NB4 (cell line): ENCODE results near the gene DSCAM.

ENCODE experiments used
- DNase-seq: peaks from one replicate; pipeline ENCODE4 v3.0.0; 2010; ENCODE audit warnings: low read depth
- H3K4me3 ChIP-seq: one replicate; pipeline ENCODE4 v1.5.1; 2011; ENCODE audit warnings: mild to moderate bottlenecking, low read depth, low read length, moderate library complexity
- MYC ChIP-seq: IDR thresholded peaks from 2 replicates; pipeline ENCODE4 v1.6.1; 2011; ENCODE audit warnings: low read depth, low read length
- POLR2A ChIP-seq: IDR thresholded peaks from 2 replicates; pipeline ENCODE4 v1.6.1; 2011; ENCODE audit warnings: mild to moderate bottlenecking; ENCODE audit not compliant: insufficient read length; ENCODE audit errors: extremely low read depth
- TF ChIP-seq, protein P1 (sequence below): IDR thresholded peaks from one replicate; pipeline ENCODE4 v1.5.1; 2012; ENCODE audit warnings: low read depth, low read length
- TF ChIP-seq, protein P2 (sequence below): IDR thresholded peaks from 2 replicates; pipeline ENCODE4 v1.6.1; 2011; ENCODE audit warnings: low read depth, low read length

Gene DSCAM

DNA sequence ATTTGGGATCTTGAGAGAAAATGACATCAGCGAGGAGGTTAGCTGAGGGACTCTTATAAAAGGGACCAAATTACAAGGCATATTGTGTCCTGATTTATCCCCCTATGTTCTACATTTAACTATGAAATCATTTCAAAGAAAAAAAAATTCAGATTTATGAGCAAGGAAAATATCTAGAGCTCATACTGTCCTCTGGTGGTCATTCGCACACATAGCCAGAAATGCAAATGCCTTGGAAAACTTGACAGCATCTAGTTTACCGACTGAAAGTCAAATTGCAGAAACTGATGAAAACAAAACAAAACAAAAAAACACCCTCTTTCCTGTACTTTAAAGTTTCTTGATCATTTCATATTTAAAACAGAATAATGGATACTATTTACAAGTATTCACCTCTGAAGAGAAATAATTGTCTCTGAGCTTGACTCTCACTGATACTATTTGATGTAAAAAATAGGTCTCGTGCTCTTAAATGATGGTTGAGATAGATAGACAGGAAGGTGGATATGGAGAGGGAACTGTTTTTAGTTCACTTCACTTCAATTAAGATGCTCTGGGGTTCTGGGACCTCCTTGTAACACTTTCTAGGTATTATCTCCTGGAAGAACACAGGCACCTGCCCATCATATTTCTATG, 725.9 kb downstream of the DSCAM start:
- no peak overlapping the region for H3K4me3 ChIP-seq
- DNase-seq, result peak; percentile 15
- TF ChIP-seq, protein P1, sequence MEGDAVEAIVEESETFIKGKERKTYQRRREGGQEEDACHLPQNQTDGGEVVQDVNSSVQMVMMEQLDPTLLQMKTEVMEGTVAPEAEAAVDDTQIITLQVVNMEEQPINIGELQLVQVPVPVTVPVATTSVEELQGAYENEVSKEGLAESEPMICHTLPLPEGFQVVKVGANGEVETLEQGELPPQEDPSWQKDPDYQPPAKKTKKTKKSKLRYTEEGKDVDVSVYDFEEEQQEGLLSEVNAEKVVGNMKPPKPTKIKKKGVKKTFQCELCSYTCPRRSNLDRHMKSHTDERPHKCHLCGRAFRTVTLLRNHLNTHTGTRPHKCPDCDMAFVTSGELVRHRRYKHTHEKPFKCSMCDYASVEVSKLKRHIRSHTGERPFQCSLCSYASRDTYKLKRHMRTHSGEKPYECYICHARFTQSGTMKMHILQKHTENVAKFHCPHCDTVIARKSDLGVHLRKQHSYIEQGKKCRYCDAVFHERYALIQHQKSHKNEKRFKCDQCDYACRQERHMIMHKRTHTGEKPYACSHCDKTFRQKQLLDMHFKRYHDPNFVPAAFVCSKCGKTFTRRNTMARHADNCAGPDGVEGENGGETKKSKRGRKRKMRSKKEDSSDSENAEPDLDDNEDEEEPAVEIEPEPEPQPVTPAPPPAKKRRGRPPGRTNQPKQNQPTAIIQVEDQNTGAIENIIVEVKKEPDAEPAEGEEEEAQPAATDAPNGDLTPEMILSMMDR, result peak; percentile 88
- TF ChIP-seq MYC, result no peak

DNA sequence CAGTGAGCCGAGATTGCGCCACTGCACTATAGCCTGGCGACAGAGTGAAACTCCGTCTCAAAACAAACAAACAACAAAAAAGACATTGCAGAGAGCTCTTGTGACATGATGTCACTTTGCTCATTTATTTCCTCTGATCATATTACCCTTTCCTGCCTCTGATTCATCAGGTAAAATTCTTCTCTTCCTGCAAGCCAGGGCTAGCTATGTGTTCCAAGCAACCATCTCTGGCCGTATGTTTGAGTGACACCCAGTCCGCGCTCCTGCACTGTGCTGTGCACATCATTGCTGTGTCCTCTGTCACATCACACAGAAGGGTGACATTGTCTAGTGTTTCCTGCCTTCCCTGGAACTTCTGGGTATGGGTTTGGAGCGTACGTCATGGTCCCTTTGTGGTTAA, 728.4 kb downstream of the DSCAM start:
- TF ChIP-seq POLR2A (no peak), MYC (no peak)
- TF ChIP-seq, protein P2, sequence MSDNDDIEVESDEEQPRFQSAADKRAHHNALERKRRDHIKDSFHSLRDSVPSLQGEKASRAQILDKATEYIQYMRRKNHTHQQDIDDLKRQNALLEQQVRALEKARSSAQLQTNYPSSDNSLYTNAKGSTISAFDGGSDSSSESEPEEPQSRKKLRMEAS, result no peak
- TF ChIP-seq, protein P1, result no peak
- DNase-seq, result no peak
- no peak overlapping the region for H3K4me3 ChIP-seq

DNA sequence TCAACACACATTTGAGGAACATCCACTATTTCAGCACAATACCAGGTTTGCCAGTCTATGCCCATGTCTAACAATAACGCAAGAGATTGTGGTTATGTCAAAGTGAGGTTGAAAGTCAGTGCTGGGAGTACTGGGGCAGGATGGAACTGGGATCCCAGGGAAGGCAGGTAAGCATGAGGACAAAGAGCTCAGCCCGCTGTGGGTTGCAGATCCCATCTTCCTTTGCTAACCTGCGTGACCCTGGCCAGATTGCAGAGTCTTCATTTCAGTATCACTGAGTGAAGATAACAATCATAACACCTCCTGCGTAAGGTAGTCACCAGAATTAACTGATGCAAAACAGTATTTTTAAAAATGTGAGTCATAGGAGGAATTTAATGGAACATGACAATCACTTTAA, 729.7 kb downstream of the DSCAM start:
- H3K4me3 ChIP-seq, result no peak overlapping the region
- no peak for TF ChIP-seq POLR2A
- TF ChIP-seq, protein P2, result no peak
- TF ChIP-seq, protein P1, result no peak
- TF ChIP-seq MYC, result no peak
- DNase-seq, result no peak

DNA sequence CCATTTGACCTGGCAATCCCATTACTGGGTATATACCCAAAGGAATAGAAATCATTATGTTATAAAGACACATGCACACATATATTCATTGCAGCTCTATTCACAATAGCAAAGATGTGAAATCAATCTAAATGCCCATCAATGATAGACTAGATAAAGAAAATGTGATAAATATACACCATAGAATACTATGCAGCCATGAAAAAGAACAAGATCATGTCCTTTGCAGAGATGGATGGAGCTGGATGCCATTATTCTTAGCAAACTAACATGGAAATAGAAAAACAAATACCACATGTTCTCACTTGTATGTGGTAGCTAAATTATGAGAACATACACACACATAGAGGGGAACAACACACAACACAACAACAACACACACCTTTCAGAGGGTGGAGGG, 731.2 kb downstream of the DSCAM start:
- no peak overlapping the region for H3K4me3 ChIP-seq
- no peak for DNase-seq
- TF ChIP-seq, protein P2, result no peak
- TF ChIP-seq MYC (no peak), POLR2A (no peak)
- TF ChIP-seq, protein P1, result no peak

DNA sequence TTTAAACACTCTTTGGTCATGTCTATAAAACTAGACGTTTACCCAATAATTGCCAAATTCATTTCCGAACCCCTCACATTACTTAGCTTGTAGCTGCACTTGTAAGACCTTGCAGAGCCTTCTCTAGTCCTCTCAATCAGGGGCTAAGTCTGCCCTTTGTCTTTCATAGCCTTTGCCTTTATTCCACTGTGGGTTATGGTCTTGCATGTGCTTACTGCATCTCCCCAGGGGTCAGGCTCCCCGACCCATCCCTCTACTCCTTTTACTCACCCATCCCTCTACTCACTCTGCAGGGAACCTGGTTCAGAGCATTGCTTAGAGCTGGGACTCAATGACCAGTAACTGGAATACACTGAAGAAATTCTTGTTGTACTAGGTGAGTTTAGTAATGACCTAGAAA, 744.3 kb downstream of the DSCAM start:
- no peak overlapping the region for H3K4me3 ChIP-seq
- DNase-seq, result no peak
- TF ChIP-seq, protein P2, result no peak
- TF ChIP-seq MYC (no peak), POLR2A (no peak)
- TF ChIP-seq, protein P1, result no peak

DNA sequence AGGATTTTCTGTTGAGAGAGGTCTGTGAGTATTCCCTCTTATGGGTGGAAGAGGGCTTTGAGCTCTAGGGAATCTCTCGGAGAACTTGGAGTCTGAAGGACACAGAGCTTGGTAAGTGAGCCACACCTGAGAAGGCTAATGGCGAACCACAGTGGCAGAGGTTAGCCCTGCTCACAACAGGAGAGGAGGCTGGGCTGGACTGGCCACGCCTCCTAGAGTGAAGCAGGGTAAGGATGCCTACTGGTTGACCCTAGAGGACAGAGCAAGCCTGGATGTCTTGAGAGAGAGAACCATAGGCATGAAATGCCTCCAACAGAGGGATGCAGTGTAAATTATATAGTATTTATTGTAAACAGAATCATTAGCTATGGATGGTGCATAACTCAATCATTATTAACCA, 747.1 kb downstream of the DSCAM start:
- no peak overlapping the region for H3K4me3 ChIP-seq
- no peak for DNase-seq
- TF ChIP-seq POLR2A (no peak), MYC (no peak)
- TF ChIP-seq, protein P1, result no peak
- TF ChIP-seq, protein P2, result no peak
